Measurements from ENCODE around the gene LIMS2. TPM values are rescaled to one million over a fixed set of nuclear protein-coding genes. Genes with fewer than 3 reads are reported as not detected.

Gene LIMS2
- total and polyA plus RNA-seq, 2 experiments from 2014 or later: 32.9 to 48.8 TPM

- Histone ChIP-seq H3K27ac (no peak overlapping the region), H3K36me3 (no peaks in the 10 kb centered on the region), H3K9me3 (ENCODE audit: low read depth) (no peaks in the 10 kb centered on the region), H3K4me3 (no peak overlapping the region), H3K4me1 (ENCODE audit: low read depth) (no peaks in the 10 kb centered on the region), H3K27me3 (no peaks in the 10 kb centered on the region)
- no peak for TF ChIP-seq CTCF (IDR thresholded peaks at IDR 0.05; ENCODE audit: low read depth, low read length)
- DNase-seq (ENCODE audit: low read depth in 1 of 2, low spot score in 1 of 2): no peak
These were observed 60.6 kb downstream of the LIMS2 start for GRCh38 chr2:127614731-127615130.

GRCh38 chr2:127614246-127614645, 61.1 kb downstream of the LIMS2 start:
- TF ChIP-seq CTCF (IDR thresholded peaks at IDR 0.05; ENCODE audit: low read depth, low read length): no peak
- no peaks in the 10 kb centered on the region for H3K27me3 ChIP-seq
- no peak overlapping the region for H3K4me3 ChIP-seq
- H3K4me1 ChIP-seq (ENCODE audit: low read depth): no peaks in the 10 kb centered on the region
- no peaks in the 10 kb centered on the region for H3K36me3 ChIP-seq
- H3K27ac ChIP-seq: no peak overlapping the region
- H3K9me3 ChIP-seq (ENCODE audit: low read depth): no peaks in the 10 kb centered on the region
- DNase-seq (ENCODE audit: low read depth in 1 of 2, low spot score in 1 of 2): no peak

GRCh38 chr2:127612111-127612822, 63.1 kb downstream of the LIMS2 start:
- no peak overlapping the region for H3K27ac ChIP-seq
- H3K9me3 ChIP-seq (ENCODE audit: low read depth): no peaks in the 10 kb centered on the region
- H3K27me3 ChIP-seq: no peaks in the 10 kb centered on the region
- H3K4me3 ChIP-seq: no peak overlapping the region
- no peaks in the 10 kb centered on the region for H3K4me1 ChIP-seq (ENCODE audit: low read depth)
- no peak for DNase-seq (ENCODE audit: low read depth in 1 of 2, low spot score in 1 of 2)
- no peaks in the 10 kb centered on the region for H3K36me3 ChIP-seq
- no peak for TF ChIP-seq CTCF (IDR thresholded peaks at IDR 0.05; ENCODE audit: low read depth, low read length)

- Histone ChIP-seq H3K4me1 (ENCODE audit: low read depth) (no peaks in the 10 kb centered on the region), H3K27ac (no peak overlapping the region), H3K27me3 (no peaks in the 10 kb centered on the region), H3K4me3 (no peak overlapping the region), H3K36me3 (no peaks in the 10 kb centered on the region), H3K9me3 (ENCODE audit: low read depth) (no peaks in the 10 kb centered on the region)
- no peak for DNase-seq (ENCODE audit: low read depth in 1 of 2, low spot score in 1 of 2)
- no peak for TF ChIP-seq CTCF (IDR thresholded peaks at IDR 0.05; ENCODE audit: low read depth, low read length)
These were observed 64.0 kb downstream of the LIMS2 start for GRCh38 chr2:127611076-127611925.

- no peak for TF ChIP-seq CTCF (IDR thresholded peaks at IDR 0.05; ENCODE audit: low read depth, low read length)
- Histone ChIP-seq H3K9me3 (ENCODE audit: low read depth) (no peaks in the 10 kb centered on the region), H3K27ac (no peak overlapping the region), H3K4me1 (ENCODE audit: low read depth) (no peaks in the 10 kb centered on the region), H3K36me3 (no peaks in the 10 kb centered on the region), H3K4me3 (no peak overlapping the region), H3K27me3 (no peaks in the 10 kb centered on the region)
- no peak for DNase-seq (ENCODE audit: low read depth in 1 of 2, low spot score in 1 of 2)
These were observed 64.8 kb downstream of the LIMS2 start for GRCh38 chr2:127610561-127610960.
